ENCODE data around the gene LRRFIP1.

GRCh38 chr2:237627441-237628246, at the start of gene LRRFIP1:
- TF ChIP-seq EP300 (IDR thresholded peaks at IDR 0.05; ENCODE audit: borderline replicate concordance) = no peak
- TF ChIP-seq TCF12 (IDR thresholded peaks at IDR 0.05; ENCODE audit: low read depth) = no peak; the same call in 1 of the 2 replicates
- TF ChIP-seq CEBPB (IDR thresholded peaks at IDR 0.05) = no peak
